GM12878 (cell line): ENCODE results near the gene TBPL2. TPM values are rescaled to one million over a fixed set of nuclear protein-coding genes. Genes with fewer than 3 reads are reported as not detected.

ENCODE experiments used
- BACH1 ChIP-seq: fragments of 450-650 bp; IDR thresholded peaks from 2 replicates; pipeline ENCODE4 v1.6.1; 2017; ENCODE audit warnings: mild to moderate bottlenecking, borderline replicate concordance
- BCLAF1 ChIP-seq: fragments of 450-650 bp; IDR thresholded peaks from 2 replicates; pipeline ENCODE4 v1.6.1; 2017; ENCODE audit warnings: antibody characterized with exemption, mild to moderate bottlenecking, moderate library complexity
- CHD2 ChIP-seq: IDR thresholded peaks from 2 replicates; pipeline ENCODE4 v1.6.1; 2011; ENCODE audit warnings: low read depth, low read length, improper control_type of control experiment, borderline replicate concordance
- CUX1 ChIP-seq: IDR thresholded peaks from 2 replicates; pipeline ENCODE4 v1.6.1; 2012; ENCODE audit warnings: improper control_type of control experiment, low read depth, low read length; ENCODE audit not compliant: insufficient replicate concordance
- ELK1 ChIP-seq: IDR thresholded peaks from 2 replicates; pipeline ENCODE4 v1.6.1; 2012; ENCODE audit warnings: low read depth, low read length, improper control_type of control experiment
- GATAD2B ChIP-seq: fragments of 450-650 bp; conservative IDR thresholded peaks from 2 replicates; pipeline ENCODE4 v1.6.1; 2017; ENCODE audit warnings: low read depth, mild to moderate bottlenecking, moderate library complexity
- HDAC2 ChIP-seq: fragments of 200-600 bp; sonication (generic); IDR thresholded peaks from 2 replicates; pipeline ENCODE4 v1.6.1; 2017
- HDGF ChIP-seq: fragments of 450-650 bp; IDR thresholded peaks from 2 replicates; pipeline ENCODE4 v1.6.1; 2016; ENCODE audit warnings: antibody characterized with exemption
- IRF3 ChIP-seq: fragments of 450-650 bp; IDR thresholded peaks from 2 replicates; pipeline ENCODE4 v1.6.1; 2014; ENCODE audit warnings: mild to moderate bottlenecking
- MEF2B ChIP-seq: fragments of 450-650 bp; IDR thresholded peaks from 2 replicates; pipeline ENCODE4 v1.6.1; 2018; ENCODE audit warnings: mild to moderate bottlenecking, moderate library complexity; ENCODE audit not compliant: partially characterized antibody, poor library complexity, severe bottlenecking
- MYB ChIP-seq: fragments of 150-350 bp; IDR thresholded peaks from 2 replicates; pipeline ENCODE4 v1.6.1; 2014; ENCODE audit warnings: mild to moderate bottlenecking, low read depth, low read length, borderline replicate concordance
- MYC ChIP-seq: IDR thresholded peaks from 2 replicates; pipeline ENCODE4 v1.6.1; 2011; ENCODE audit warnings: mild to moderate bottlenecking, low read length, moderate library complexity, inconsistent platforms; ENCODE audit not compliant: insufficient read depth, insufficient replicate concordance, insufficient read length, severe bottlenecking
- NR2F1 ChIP-seq: fragments of 450-650 bp; conservative IDR thresholded peaks from 2 replicates; pipeline ENCODE4 v1.6.1; 2017; ENCODE audit warnings: mild to moderate bottlenecking
- NRF1 ChIP-seq: conservative IDR thresholded peaks from 2 replicates; pipeline ENCODE4 v1.6.1; 2011; ENCODE audit warnings: mild to moderate bottlenecking, low read depth, low read length, improper control_type of control experiment
- RBBP5 ChIP-seq: fragments of 200-600 bp; sonication (generic); conservative IDR thresholded peaks from 2 replicates; pipeline ENCODE4 v1.6.1; 2016
- RFX5 ChIP-seq: IDR thresholded peaks from 2 replicates; pipeline ENCODE4 v1.6.1; 2011; ENCODE audit warnings: low read depth, low read length, improper control_type of control experiment
- SIN3A ChIP-seq: IDR thresholded peaks from 2 replicates; pipeline ENCODE4 v1.6.1; 2012; ENCODE audit warnings: low read depth, low read length, improper control_type of control experiment
- SPI1 ChIP-seq: IDR thresholded peaks from 2 replicates; pipeline ENCODE4 v1.6.1; 2011; ENCODE audit warnings: low read depth, mild to moderate bottlenecking, low read length, moderate library complexity, borderline replicate concordance; ENCODE audit not compliant: insufficient read depth
- TAF1 ChIP-seq: IDR thresholded peaks from 2 replicates; pipeline ENCODE4 v1.6.1; 2011; ENCODE audit warnings: mild to moderate bottlenecking, low read depth, low read length, borderline replicate concordance
- TARDBP ChIP-seq: IDR thresholded peaks from 2 replicates; pipeline ENCODE4 v1.6.1; 2016; ENCODE audit warnings: borderline replicate concordance
- TBL1XR1 ChIP-seq: IDR thresholded peaks from 2 replicates; pipeline ENCODE4 v1.6.1; 2012; ENCODE audit warnings: low read depth, low read length, improper control_type of control experiment
- polyA plus RNA-seq, 11 experiments: library from polyadenylated mRNA; depleted of rRNA in 4 of 11; unstranded in 6 of 11; stranded (reverse) in 5 of 11; fragments of >200 nt; fragmentation: Nextera tagmentation in 4 of 11; fragmentation: Illumina TruSeq in 1 of 11; extraction: Ambion mirVana in 4 of 11; extraction: Trizol in 1 of 11; gene quantifications; 1 replicate in 1 of 11; 2 replicates in 10 of 11; pipeline versions ENCODE4 v1.2.1 to v1.2.3, GENCODE V29; 2011 to 2016; ENCODE audit warnings: inconsistent platforms in 2 of 11, missing spikeins in 2 of 11, low read depth in 1 of 11
- total RNA-seq, 4 experiments: library from RNA; depleted of rRNA in 3 of 4; stranded (reverse); fragments of >200 nt in 3 of 4; fragmentation: Illumina TruSeq in 1 of 4; extraction: Trizol in 1 of 4; gene quantifications; 2 replicates each; pipeline versions ENCODE4 v1.2.1 to v1.2.3, GENCODE V29; 2013 to 2021

The TBPL2 gene
- total and polyA plus RNA-seq, 10 of the 15 experiments (the other 5 are each of a cell fraction or from before 2014, with no cell fraction given), result 0.41 TPM; not detected in 9

- no peak for TF ChIP-seq ELK1
- TF ChIP-seq TAF1, result no peak
- no peak for TF ChIP-seq MYB
- no peak for TF ChIP-seq HDAC2
- TF ChIP-seq NRF1, result no peak
- no peak for TF ChIP-seq RBBP5
- no peak for TF ChIP-seq RFX5
- no peak for TF ChIP-seq GATAD2B
- peak; percentile 68 for TF ChIP-seq MEF2B
- no peak for TF ChIP-seq TARDBP
- TF ChIP-seq CUX1, result no peak
- no peak for TF ChIP-seq SPI1
- TF ChIP-seq IRF3, result no peak
- TF ChIP-seq TBL1XR1, result no peak
- TF ChIP-seq MYC, result no peak
- TF ChIP-seq NR2F1, result peak; percentile 72
- TF ChIP-seq HDGF, result no peak
- TF ChIP-seq SIN3A, result no peak
- TF ChIP-seq BCLAF1, result no peak
- TF ChIP-seq CHD2, result no peak
- TF ChIP-seq BACH1, result peak; percentile 97
Measured at GRCh38 chr14:55458800-55459515, 18.5 kb upstream of the TBPL2 start (continued).
